Transverse colon (tissue), 4 donors: Measurements from ENCODE around the gene IRF6.

Experiments
- POLR2A ChIP-seq: fragments of 450-650 bp; IDR thresholded peaks from one replicate; pipeline ENCODE4 v1.6.1; 2016; ENCODE audit warnings: antibody characterized with exemption, mild to moderate bottlenecking, moderate library complexity
- POLR2AphosphoS5 ChIP-seq, 3 donors: sonication (generic); formaldehyde crosslinking; IDR thresholded peaks; one replicate each; pipeline ENCODE4 v1.6.1; 2016; ENCODE audit warnings: antibody characterized with exemption in 3 of 3
- TF ChIP-seq, protein P1 (sequence below), 5 experiments: fragments of 200-600 bp in 3 of 5; fragments of 450-650 bp in 2 of 5; sonication (generic) in 3 of 5; IDR thresholded peaks; 1 replicate in 2 of 5; 2 replicates in 3 of 5; pipeline ENCODE4 v1.5.1; 2016 to 2017; ENCODE audit warnings: antibody characterized with exemption in 5 of 5, inconsistent platforms in 3 of 5, mild to moderate bottlenecking in 2 of 5, moderate library complexity in 1 of 5

DNA sequence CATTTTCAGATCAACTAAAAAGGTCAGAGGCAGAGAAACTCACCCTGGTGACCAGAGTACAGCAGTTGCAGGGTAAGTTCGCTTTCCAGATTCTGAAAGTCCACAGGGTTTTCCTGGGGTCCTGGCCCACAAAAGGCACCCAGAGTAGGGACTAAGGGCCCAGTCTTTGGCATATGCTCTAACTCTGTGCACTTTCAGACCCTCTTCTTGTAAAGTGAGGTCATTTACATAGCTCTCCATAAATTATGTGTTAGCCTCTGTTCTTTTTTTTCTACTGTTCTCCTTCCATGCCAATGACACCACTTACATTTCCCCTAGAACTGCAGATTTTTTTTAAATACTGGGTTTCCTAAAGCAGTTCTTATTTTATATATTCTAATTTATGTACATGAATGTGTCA lies 27.8 kb downstream of the IRF6 start:
- TF ChIP-seq, protein P1, sequence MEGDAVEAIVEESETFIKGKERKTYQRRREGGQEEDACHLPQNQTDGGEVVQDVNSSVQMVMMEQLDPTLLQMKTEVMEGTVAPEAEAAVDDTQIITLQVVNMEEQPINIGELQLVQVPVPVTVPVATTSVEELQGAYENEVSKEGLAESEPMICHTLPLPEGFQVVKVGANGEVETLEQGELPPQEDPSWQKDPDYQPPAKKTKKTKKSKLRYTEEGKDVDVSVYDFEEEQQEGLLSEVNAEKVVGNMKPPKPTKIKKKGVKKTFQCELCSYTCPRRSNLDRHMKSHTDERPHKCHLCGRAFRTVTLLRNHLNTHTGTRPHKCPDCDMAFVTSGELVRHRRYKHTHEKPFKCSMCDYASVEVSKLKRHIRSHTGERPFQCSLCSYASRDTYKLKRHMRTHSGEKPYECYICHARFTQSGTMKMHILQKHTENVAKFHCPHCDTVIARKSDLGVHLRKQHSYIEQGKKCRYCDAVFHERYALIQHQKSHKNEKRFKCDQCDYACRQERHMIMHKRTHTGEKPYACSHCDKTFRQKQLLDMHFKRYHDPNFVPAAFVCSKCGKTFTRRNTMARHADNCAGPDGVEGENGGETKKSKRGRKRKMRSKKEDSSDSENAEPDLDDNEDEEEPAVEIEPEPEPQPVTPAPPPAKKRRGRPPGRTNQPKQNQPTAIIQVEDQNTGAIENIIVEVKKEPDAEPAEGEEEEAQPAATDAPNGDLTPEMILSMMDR (IDR thresholded peaks at IDR 0.05), result no peak
- TF ChIP-seq POLR2A, result no peak
- no peak for TF ChIP-seq POLR2AphosphoS5 (IDR thresholded peaks at IDR 0.05)
